Esophagus muscularis mucosa (tissue), 4 donors: ENCODE results near the gene DBNL. TPM values are rescaled to one million over a fixed set of nuclear protein-coding genes. Genes with fewer than 3 reads are reported as not detected.

ENCODE experiments used
- DNase-seq: peaks from one replicate; pipeline ENCODE4 v3.0.0-alpha.2; 2017; ENCODE audit errors: extremely low spot score
- H3K27ac ChIP-seq, 4 donors: fragments of 200-600 bp; sonication (generic); replicated peaks in 1 of 4; 1 replicate in 3 of 4; 2 replicates in 1 of 4; pipeline ENCODE4 v1.5.1; 2016 to 2019; ENCODE audit warnings: mild to moderate bottlenecking in 1 of 4
- H3K27me3 ChIP-seq, 4 donors: fragments of 200-600 bp; sonication (generic); one replicate each; pipeline versions ENCODE4 v1.5.1 to v1.6.0; 2016 to 2019
- H3K36me3 ChIP-seq, 4 donors: fragments of 200-600 bp; sonication (generic); one replicate each; pipeline ENCODE4 v1.5.1; 2016 to 2019
- H3K4me1 ChIP-seq, 4 donors: fragments of 200-600 bp; sonication (generic); one replicate each; pipeline ENCODE4 v1.5.1; 2016 to 2019
- H3K4me3 ChIP-seq, 4 donors: fragments of 200-600 bp; sonication (generic); 1 replicate in 2 of 4; 2 replicates in 2 of 4; pipeline ENCODE4 v1.5.1; 2016 to 2019; ENCODE audit warnings: mild to moderate bottlenecking in 4 of 4, moderate library complexity in 1 of 4
- H3K9me3 ChIP-seq, 4 donors: fragments of 200-600 bp; sonication (generic); 1 replicate in 3 of 4; 2 replicates in 1 of 4; pipeline ENCODE4 v1.5.1; 2016 to 2019
- CTCF ChIP-seq, 3 experiments: fragments of 200-600 bp in 2 of 3; fragments of 450-650 bp in 1 of 3; sonication (generic) in 2 of 3; IDR thresholded peaks; one replicate each; pipeline ENCODE4 v1.5.1; 2017 to 2019; ENCODE audit warnings: antibody characterized with exemption in 3 of 3, mild to moderate bottlenecking in 2 of 3, moderate library complexity in 1 of 3
- EP300 ChIP-seq: sonication (generic); formaldehyde crosslinking; IDR thresholded peaks from one replicate; pipeline ENCODE4 v1.6.1; 2017; ENCODE audit warnings: antibody characterized with exemption
- POLR2A ChIP-seq: fragments of 450-650 bp; IDR thresholded peaks from one replicate; pipeline ENCODE4 v1.6.1; 2017; ENCODE audit warnings: antibody characterized with exemption, moderate library complexity, mild to moderate bottlenecking, low read depth
- POLR2AphosphoS5 ChIP-seq, 2 donors: sonication (generic); formaldehyde crosslinking; IDR thresholded peaks; one replicate each; pipeline ENCODE4 v1.6.1; 2017; ENCODE audit warnings: antibody characterized with exemption in 2 of 2
- whole genome bisulfite sequencing: methylation state at CpG from one replicate; pipeline ENCODE4 v1.1.5; 2018; 5-methylcytosine and 5-hydroxymethylcytosine counted together
- intact Hi-C: fragments of 100-400 bp; cut with DNase I; formaldehyde crosslinking; loops from one replicate; pipeline ENCODE4 v1.15.1; 2023
- total RNA-seq, 4 donors: library from RNA; depleted of rRNA; stranded (reverse); fragments of >200 nt; gene quantifications; one replicate each; pipeline versions ENCODE4 v1.1.0 to v1.2.1, GENCODE V29; 2016

The DBNL gene
- total RNA-seq, 4 donors from 2014 or later = 93.9 to 122 (median 115) TPM

GRCh38 chr7:44095781-44096180 is 51.3 kb downstream of the DBNL start:
- H3K27me3 ChIP-seq = no peaks in the 10 kb centered on the region
- TF ChIP-seq POLR2A (no peak), EP300 (no peak), POLR2AphosphoS5 (IDR thresholded peaks at IDR 0.05) (no peak), CTCF (IDR thresholded peaks at IDR 0.05) (no peak)
- no peak overlapping the region for H3K4me3 ChIP-seq
- WGBS = 100% methylated on average over 3 of the region's 3 CpGs
- no peak for DNase-seq
- H3K9me3 ChIP-seq = no peaks in the 10 kb centered on the region
- peak overlapping the region in 1 of 4 donors; percentile 34 for H3K27ac ChIP-seq
- intact Hi-C loops = no loop called here
- H3K4me1 ChIP-seq = peaks cover 5 to 51% (median 37%) of the 10 kb centered on the region in 4 donors
- H3K36me3 ChIP-seq = no peaks in the 10 kb centered on the region

- H3K9me3 ChIP-seq = no peaks in the 10 kb centered on the region
- no peaks in the 10 kb centered on the region for H3K36me3 ChIP-seq
- H3K27me3 ChIP-seq = no peaks in the 10 kb centered on the region
- no peak for TF ChIP-seq EP300
- no peak for TF ChIP-seq CTCF (IDR thresholded peaks at IDR 0.05)
- no peak for TF ChIP-seq POLR2A
- no peak for TF ChIP-seq POLR2AphosphoS5 (IDR thresholded peaks at IDR 0.05)
- intact Hi-C loops = no loop called here
- no peak overlapping the region for H3K27ac ChIP-seq
- 87% methylated on average over 8 of the region's 8 CpGs for WGBS
- DNase-seq = no peak
- H3K4me3 ChIP-seq = no peak overlapping the region
- H3K4me1 ChIP-seq = peaks cover 5 to 51% (median 37%) of the 10 kb centered on the region in 4 donors
Observed at GRCh38 chr7:44096326-44096881, 51.9 kb downstream of the DBNL start.

DNA sequence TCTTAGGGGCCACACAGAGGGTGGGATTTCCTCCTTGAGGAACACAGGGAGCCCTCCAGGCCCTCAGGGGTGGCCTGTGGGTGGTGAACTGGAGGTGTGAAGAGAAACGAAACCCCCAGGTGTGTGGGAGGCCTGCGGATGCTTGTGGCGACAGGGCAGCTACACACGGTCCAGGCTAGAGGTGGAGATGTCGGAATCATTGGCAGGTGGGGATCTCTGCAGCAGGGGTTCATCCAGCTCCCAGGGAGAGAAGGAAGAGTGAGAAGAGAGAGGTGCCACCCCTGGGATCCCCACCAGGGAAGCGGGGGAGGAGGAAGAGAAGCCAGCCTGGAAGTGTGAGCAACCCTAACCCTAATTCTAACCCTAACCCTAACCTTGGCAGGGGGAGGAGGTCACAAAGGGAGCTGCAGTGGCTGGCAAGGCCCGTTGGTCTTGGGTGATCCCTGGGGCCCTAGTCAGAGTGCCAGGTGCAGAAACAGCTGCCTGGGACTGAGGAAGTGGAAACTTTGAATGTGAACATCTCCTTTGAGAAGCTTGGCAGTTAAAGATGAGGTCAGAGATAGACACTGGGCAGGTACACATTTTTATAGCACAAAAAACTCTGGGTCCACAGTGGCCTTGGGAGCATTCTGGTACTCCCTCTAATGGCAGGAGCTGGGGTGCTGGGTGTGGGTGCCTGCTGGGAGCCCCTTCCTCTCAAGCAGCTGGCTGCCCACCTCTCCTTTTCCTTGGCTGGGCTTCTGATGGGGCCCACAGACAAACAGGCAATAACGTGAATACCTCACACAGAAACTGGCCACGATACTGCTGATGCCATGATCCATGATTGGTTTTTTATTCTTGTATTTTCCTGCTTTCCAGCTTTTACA is 52.8 kb downstream of the DBNL start:
- peak overlapping the region in 1 of 4 donors; percentile 7 for H3K27ac ChIP-seq
- no peak overlapping the region for H3K4me3 ChIP-seq
- H3K27me3 ChIP-seq = no peaks in the 10 kb centered on the region
- no peak for DNase-seq
- H3K4me1 ChIP-seq = peaks cover 5 to 44% (median 40%) of the 10 kb centered on the region in 4 donors
- intact Hi-C loops = no loop called here
- no peak for TF ChIP-seq EP300
- TF ChIP-seq POLR2AphosphoS5 (IDR thresholded peaks at IDR 0.05) = no peak
- no peak for TF ChIP-seq POLR2A
- TF ChIP-seq CTCF (IDR thresholded peaks at IDR 0.05) = no peak
- no peaks in the 10 kb centered on the region for H3K36me3 ChIP-seq
- WGBS = 84% methylated on average over 9 of the region's 9 CpGs
- H3K9me3 ChIP-seq = no peaks in the 10 kb centered on the region

DNA sequence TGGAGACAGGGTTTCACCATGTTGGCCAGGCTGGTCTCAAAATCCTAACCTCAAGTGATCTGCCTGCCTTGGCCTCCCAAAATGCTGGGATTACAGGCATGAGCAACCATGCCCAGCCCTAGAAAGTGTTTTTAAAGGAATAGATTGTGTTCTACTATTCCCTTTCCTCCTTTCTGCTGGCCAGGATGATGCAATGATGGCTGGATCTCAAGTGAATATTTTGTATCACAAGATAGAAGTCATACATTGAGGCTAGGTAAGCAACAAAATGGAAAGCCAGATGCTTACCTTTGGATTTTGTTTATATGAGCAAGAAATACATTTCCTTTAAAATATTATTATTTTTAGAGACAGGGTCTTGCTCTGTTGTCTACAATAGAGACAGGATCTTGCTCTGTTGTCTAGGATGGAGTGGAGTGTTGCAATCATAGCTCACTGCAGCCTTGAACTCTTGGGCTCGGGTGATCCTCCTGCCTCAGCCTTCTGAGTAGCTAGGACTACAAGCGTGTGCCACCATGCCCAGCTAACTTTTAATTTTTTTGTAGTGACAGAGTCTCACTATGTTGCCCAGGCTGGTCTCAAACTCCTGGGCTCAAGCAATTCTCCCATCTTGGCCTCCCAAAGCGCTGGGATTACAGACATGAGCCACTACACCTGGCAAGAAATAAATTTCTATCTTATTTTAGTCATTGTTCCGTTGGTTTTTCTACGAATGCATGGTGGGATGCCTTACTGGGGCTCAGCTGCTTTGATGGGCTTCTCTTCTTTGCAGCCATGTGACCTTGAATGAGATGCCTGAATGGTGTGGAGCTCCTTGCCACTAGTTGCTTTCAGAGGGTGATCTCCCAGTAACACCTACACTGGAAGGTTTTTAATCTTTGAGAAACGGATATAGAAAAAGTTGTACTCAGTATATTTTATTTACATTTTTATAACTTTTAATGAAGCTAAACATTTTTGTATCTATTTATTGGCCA is 53.9 kb downstream of the DBNL start:
- DNase-seq = no peak
- no peak for TF ChIP-seq POLR2AphosphoS5 (IDR thresholded peaks at IDR 0.05)
- TF ChIP-seq POLR2A = no peak
- TF ChIP-seq EP300 = no peak
- no peak for TF ChIP-seq CTCF (IDR thresholded peaks at IDR 0.05)
- H3K4me1 ChIP-seq = peaks cover 5 to 45% (median 42%) of the 10 kb centered on the region in 4 donors
- H3K27ac ChIP-seq = no peak overlapping the region
- H3K4me3 ChIP-seq = no peak overlapping the region
- no peaks in the 10 kb centered on the region for H3K9me3 ChIP-seq
- no peaks in the 10 kb centered on the region for H3K27me3 ChIP-seq
- H3K36me3 ChIP-seq = no peaks in the 10 kb centered on the region
- WGBS = 87% methylated on average over 6 of the region's 6 CpGs
- intact Hi-C loops = no loop called here
